Suprapubic skin (tissue), 4 donors: ENCODE measurements around the gene CREB5.

Experiments
- POLR2A ChIP-seq, 2 donors: fragments of 450-650 bp; IDR thresholded peaks; one replicate each; pipeline ENCODE4 v1.6.1; 2017; ENCODE audit warnings: antibody characterized with exemption in 2 of 2, mild to moderate bottlenecking in 2 of 2, moderate library complexity in 2 of 2
- POLR2AphosphoS5 ChIP-seq, 3 donors: sonication (generic); formaldehyde crosslinking; IDR thresholded peaks; one replicate each; pipeline ENCODE4 v1.6.1; 2017; ENCODE audit warnings: antibody characterized with exemption in 3 of 3
- TF ChIP-seq, protein P1 (sequence below), 2 donors: fragments of 200-600 bp in 1 of 2; fragments of 450-650 bp in 1 of 2; sonication (generic) in 1 of 2; IDR thresholded peaks; one replicate each; pipeline ENCODE4 v1.5.1; 2016 to 2019; ENCODE audit warnings: antibody characterized with exemption in 2 of 2, mild to moderate bottlenecking in 1 of 2, moderate library complexity in 1 of 2

DNA sequence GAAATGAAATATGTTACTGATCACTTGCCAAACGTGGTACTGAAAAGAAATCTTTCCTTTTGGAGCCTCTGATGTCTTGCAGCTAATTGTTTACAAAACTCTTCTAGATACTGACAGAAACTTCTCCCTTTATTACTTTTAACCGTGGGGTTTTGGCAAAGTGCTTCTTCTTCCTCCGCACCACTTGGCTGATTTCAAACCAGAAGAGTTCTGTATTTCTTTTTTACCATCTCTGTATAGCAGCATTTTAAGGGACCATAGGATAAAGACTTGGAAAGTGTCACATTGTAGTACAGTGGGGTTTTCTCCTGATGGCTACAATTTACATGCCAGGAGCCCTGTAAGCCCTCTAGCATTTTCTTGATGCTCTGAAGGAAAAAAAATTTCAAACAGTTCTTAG lies 21.9 kb upstream of the CREB5 start:
- TF ChIP-seq, protein P1, sequence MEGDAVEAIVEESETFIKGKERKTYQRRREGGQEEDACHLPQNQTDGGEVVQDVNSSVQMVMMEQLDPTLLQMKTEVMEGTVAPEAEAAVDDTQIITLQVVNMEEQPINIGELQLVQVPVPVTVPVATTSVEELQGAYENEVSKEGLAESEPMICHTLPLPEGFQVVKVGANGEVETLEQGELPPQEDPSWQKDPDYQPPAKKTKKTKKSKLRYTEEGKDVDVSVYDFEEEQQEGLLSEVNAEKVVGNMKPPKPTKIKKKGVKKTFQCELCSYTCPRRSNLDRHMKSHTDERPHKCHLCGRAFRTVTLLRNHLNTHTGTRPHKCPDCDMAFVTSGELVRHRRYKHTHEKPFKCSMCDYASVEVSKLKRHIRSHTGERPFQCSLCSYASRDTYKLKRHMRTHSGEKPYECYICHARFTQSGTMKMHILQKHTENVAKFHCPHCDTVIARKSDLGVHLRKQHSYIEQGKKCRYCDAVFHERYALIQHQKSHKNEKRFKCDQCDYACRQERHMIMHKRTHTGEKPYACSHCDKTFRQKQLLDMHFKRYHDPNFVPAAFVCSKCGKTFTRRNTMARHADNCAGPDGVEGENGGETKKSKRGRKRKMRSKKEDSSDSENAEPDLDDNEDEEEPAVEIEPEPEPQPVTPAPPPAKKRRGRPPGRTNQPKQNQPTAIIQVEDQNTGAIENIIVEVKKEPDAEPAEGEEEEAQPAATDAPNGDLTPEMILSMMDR (IDR thresholded peaks at IDR 0.05), result no peak
- TF ChIP-seq POLR2AphosphoS5 (IDR thresholded peaks at IDR 0.05) (no peak), POLR2A (IDR thresholded peaks at IDR 0.05) (no peak)
